NK-92 (cell line): Measurements from ENCODE around the gene SLX9.

Source experiments
- DNase-seq: peaks from one replicate; lab custom pipeline; 2025; ENCODE audit not compliant: unreplicated experiment; lab: John Stamatoyannopoulos, UW

The SLX9 gene

GRCh38 chr21:44944596-44944995 lies 4.8 kb downstream of the SLX9 start:
- DNase-seq, result no peak

- no peak for DNase-seq
Measured at GRCh38 chr21:44946254-44947041, 6.6 kb downstream of the SLX9 start.

DNA sequence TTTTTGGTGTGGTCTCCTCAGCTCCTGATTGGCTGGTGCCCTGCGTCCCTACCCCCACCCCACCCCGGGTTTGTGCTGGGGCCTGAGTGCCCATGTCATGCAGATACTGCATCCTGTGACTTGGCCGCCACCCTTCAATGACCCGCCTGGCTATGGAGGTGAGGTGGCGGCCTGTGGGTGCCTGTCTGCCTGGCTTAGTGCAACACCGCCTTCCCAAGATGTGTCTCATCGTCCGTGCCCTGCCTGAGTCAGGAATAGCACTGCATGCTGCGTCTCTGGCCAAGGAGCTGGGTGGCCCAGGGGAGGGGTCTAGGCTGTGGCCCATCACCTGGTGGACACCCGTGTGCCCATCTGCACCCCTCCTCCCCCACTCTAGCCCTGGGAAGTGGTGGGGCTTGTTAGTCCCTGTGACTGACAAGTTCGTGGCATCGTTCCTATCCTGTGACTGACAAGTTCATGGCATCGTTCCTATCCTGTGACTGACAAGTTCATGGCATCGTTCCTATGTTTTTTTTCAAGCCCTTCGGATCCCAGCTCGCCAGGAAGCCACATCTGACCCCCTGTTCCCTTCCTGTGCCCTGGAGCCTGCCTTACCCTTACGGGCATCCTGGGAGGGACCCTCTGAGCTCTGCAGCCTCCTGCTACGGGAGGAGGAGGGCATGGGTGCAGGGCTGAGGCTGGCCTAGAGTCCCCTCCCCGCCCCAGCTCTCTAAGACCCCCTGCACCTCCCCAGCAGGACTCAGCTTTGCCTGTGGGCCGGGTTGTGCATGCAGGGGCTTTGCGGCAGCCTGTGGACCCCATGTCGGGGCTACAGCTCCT lies 7.5 kb downstream of the SLX9 start:
- DNase-seq, result no peak

DNA sequence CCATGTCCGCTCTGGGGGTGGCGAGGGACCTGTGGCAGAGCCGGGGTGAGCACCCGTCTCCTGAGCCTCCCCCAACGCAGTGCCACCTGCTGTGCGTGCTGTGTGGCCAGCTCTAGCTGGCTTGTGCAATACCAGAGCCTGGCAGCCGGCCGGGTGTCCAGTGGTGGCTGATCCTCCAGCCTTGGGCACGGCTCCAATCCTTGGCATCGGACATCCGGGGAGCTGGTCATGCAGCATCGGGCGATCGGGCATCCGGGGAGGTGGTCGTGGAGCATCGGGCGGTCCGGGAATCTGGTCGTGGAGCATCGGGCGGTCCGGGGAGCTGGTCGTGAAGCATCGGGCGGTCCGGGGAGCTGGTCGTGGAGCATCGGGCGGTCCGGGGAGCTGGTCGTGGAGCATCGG lies 8.1 kb downstream of the SLX9 start:
- no peak for DNase-seq

DNA sequence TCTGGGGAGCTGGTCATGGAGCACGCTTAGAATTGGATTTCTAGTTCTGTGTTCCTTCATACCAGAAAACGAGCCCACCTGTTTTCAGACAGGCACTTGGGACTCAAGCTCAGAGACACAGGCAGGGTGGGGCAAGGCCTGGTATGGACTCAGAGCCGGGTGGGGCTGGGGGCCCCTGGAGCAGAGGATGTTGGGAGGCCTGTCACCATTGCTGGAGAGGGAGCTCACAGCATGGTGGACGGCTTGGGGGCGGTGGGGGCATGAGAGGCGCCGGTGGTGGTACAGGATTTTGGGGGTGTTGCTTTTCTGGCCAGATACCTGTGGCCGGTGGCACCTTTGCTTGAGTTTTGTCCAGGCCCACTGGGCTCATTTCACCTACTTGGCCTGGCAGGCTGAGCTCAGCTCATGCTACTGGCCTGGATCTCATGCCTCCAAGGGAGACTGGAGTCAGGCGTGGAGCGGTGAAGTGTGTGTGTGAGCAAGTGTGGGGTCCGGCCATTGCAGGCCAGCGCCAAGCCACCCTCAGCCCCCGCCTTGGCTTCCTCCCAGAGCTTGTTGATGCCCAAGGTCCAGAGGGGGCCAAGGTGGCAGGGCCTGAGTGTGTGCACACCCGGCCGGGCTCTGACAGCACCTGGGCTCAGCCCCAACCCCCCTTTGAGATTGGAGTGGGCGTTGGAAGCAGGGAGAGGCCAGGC lies 8.7 kb downstream of the SLX9 start:
- DNase-seq, result no peak

DNA sequence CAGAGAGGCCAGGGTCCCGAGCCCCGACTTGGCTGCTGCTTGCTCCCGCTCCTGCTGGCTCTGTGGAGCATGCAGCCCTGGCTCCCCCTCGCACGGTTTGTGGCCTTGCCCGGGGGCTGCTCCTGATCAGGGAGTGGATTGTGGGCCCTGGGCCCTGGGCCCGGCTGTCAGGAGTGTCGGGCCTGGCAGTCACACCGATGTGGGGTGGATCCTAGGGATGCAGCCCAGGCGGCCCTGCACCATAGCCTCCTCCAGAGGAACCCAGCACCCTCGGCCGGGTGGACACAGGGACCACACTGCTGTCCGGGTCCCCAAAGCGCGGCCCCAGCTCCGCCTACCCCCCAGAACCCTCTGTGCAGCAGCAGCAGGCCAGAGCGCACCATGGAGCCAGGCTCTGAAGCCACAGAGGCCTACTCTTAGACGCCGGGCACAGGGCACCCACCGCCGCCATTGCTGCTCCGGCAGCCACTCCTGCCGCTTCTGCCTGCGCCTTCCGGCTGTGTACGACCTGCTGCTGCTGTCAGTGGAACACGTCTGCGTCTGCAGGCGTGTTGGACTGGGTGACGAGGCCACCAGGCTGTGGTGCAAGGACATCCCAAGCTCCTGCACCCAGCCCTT lies 9.4 kb downstream of the SLX9 start:
- DNase-seq, result no peak

GRCh38 chr21:44949779-44950198 lies 10.0 kb downstream of the SLX9 start:
- DNase-seq, result peak; percentile 31

DNA sequence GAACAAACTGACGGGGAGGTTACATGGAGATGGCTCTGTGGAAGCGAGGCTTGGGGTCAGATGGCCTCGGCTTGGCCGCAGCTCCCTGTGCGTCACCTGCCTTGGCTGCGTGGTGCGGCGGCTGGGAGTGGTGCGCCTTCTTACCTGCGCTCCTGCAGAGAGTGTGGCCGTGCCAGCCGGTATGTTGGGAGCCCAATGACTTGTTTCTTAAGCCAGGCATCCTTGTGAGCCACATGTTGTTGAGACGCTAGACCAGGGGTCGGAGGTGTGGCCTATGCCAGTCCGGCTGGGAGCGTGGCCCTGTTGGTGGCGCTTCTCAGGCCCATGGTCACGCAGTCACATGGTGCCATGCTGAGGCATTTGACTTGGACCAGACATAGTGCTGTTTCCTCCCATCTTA lies 10.5 kb downstream of the SLX9 start:
- DNase-seq, result no peak

DNA sequence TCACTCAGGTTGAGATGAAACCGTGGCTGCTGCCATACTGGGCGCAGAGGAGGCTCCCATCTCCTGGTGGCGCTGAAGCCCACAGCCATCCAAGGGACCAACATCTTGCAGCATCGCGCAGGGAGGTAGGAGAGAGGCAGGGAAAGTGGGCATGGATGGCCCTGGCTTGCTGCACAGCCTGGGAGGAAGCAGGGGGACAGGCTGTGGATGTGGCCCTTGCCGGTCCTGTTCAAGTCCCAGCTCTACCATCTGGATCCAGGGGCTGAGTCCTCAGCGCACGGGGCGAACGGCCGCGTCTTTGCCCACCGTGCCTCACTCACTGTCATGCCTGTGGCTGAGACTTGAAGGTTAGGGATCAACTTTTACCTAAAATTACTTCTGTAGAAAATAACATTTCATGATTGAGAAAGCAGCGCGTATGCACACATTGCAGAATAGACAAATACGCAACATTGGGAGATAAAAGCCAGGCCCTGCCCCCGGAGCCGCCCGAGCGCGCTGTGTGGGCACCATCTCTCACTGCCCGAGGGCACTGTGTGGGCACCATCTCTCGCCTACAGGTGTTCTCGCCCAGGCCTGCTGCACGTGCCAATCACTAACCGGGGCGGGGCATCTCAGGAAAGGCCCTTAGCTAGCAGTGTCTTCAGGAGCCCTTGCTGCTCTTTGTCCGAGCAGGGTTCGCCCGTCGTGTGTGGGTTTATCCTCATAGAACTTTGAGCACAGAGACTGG lies 11.5 kb downstream of the SLX9 start:
- DNase-seq, result no peak

DNA sequence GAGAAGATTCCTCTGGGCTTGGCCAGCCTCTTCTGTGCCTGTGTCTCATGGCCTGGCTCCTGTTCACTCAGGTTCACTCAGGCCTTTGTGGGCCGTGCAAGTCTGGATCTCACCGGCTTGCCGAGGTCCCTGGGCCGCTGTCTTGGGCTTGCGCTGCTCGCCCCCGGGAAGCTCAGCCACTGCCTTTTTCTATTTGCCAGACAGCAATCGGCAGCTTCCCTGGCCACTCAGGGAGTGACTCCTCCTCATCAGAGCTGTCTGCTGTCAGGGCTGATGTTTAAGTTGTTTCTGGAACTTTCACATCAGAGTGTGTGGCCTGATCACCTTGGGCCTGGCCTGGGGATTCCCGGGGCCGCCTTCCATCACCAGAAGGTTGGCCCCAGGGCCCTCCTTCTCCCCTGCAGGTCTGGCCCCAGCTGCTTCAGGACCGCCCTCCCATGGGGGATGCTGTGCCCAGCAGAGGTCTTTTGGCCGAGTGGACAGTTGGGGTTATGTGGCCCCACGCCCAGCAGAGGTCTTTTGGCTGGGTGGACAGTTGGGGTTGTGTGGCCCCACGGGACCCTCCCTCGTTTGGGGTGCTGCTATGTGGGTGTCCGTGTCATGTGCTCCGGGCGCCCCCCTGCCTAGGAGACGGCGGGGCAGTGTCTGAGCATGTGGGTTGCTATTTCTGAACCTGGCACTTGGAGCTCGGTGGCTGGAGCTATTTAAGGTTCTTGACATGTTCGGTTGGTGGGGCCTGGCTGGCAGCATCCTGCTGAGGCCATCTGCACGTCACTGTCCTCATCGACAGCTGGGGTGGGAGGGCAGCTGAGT lies 12.5 kb downstream of the SLX9 start:
- no peak for DNase-seq

DNA sequence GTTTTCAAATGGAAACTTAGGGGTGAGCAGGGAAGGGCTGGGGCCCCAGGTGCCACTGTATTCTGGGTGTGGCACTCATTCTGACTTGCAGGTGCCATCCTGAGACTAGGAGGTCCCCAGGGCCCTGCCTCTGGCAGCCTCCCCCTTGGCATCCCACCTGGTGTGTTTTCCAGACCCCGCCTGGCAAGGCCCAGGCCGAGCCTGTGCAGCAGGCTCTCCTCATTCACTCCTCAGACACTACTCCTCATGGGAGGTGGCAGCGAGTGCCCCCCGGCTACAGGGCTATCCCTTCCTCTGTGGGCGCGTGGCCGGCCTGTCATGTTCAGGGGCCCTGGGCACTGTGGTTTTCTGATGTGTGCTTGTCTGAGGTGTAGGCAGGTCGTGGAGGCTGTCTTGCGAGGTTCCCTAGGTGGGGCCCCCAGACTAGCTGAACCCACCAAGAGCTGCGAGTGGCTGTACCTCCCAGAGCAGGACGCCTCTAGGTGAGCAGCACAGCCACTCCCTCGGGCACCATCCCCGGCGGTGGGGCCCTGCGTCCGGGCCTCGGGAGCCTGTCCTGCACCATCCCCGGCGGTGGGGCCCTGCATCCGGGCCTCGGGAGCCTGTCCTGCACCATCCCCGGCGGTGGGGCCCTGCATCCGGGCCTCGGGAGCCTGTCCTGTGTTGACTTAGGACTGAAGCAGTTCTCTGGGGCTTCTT lies 13.2 kb downstream of the SLX9 start:
- DNase-seq, result no peak

DNA sequence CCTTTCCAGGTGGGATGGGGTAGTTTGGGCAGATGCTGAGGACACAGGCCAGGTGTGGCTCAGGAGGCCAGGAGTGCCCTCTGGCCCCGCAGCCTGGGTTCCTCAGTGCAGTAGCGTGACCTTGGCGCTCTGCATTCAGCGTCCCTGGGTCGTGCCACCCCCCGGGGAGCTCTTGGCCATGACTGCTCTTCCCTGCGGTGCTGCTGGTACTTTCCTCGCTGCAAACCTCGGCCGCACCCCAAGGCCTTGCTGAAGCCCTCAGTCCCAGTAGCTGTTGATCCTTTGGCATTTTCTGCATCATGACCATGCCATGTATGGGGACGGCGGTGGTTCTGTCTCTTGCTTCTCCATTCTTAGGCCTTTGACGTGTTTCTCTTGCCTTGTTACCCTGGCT lies 13.8 kb downstream of the SLX9 start:
- DNase-seq, result no peak

DNA sequence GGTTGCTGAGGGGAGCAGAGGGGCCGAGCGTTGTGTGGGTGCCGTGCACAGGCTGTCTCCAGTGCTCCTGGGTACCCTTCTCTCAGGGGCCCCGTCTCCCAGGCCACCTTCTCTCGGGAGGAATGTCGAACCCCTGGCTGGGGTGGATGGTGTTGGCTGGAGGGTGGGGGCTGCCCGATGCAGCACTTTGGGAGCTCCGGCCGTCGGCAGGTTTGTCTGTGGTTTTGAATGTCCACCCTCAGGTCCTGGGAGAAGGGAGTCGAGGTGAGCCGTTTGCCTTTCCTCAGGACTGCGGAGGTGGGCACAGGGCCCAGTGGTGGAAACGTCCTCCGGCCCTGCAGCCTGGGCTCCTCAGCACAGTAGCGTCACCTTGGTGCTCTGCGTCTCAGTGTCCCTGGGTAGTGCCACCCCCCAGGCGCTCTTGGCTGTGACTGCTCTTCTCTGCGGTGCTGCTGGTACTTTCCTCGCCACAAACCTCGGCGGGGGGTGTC lies 14.5 kb downstream of the SLX9 start:
- DNase-seq, result no peak

GRCh38 chr21:44955141-44955797 lies 15.4 kb downstream of the SLX9 start:
- no peak for DNase-seq

GRCh38 chr21:44955798-44956175 lies 16.0 kb downstream of the SLX9 start:
- DNase-seq, result no peak

- DNase-seq, result no peak
Measured at GRCh38 chr21:44956356-44957046, 16.7 kb downstream of the SLX9 start.

DNA sequence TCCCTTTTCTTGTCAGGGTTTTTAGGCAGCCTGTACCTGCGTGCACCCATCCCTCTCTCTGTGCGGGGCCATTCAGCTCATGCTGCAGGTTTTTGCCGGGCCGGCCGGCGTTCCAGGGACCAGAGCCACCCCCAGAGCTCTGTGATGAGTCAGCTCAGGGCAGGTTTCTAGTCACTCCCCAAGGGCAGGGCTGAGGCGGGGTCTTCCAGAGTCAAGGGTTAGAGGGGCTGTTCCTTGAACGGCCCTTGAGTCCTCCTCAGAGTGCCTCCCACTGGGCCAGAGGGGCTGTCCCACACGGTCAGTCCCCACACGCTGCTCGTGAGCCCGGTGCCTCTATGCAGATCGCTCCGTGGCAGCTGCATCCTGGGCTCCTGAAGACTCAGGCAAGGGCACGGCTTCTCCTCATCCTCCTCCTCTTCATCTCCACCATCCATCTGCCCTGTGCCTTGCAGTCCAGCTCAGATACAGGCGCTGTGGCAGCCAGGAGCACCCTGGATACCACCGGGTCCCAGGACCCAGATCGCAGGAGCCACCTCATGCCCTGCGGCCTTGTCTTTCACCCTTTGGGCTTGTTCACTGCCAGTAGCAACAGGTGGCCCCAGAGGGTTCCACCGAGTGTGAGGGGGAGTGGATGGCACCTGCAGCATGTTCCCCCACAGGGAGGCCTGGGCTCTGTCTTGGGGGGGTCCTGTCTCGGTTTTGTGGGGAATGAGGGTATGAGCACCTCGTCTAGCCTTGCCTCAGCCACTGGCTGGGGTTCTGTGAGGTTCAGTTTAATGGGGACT lies 17.4 kb downstream of the SLX9 start:
- DNase-seq, result no peak
